ENCODE results near the gene QPRT. TPM values are rescaled to one million over a fixed set of nuclear protein-coding genes. Genes with fewer than 3 reads are reported as not detected.

The QPRT gene
- polyA plus RNA-seq, 1 of the 3 experiments (the other 2 are of a cell fraction) = 12.5 TPM

DNA sequence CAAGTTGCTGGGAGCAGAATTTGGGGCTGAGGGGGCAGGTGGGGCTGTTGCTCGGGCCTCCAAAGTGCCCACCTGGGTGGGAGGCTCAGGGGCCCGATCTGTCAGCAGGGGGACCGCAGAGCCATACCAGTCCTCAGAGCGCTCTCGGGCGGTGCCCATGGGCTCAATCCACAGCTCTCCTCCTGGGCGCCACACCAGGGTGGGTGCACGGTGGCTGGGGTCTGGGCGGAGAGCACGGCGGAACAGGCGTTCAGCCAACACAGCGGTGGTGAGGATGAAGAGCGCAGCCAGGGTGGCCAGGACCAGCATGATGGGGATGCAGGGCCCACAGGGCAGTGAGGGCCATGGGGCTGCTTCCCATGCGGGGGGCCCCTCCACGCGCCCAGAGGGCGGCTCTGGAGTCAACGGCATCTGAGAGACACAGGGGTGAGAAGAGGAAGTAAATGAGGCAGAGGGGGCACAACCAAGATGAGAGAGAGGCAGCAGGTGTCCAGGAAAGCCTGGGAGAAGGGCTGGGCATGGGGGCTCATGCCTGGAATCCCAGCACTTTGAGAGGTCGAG, 65.6 kb downstream of the QPRT start:
- no peak overlapping the region for H2AFZ ChIP-seq (ENCODE audit: low read depth)
- H3K9me2 ChIP-seq = no peaks in the 10 kb centered on the region
- H4K20me1 ChIP-seq (ENCODE audit: insufficient read depth) = no peaks in the 10 kb centered on the region
- DNase-seq = no peak
- POLR2A ChIA-PET = no interaction called here
- 81% methylated on average over 14 of the region's 20 CpGs for WGBS (ENCODE audit: low lambda C conversion rate)
- no peaks in the 10 kb centered on the region for H3F3A ChIP-seq (replicated peaks; ENCODE audit: insufficient read depth)
- H3K36me3 ChIP-seq (replicated peaks in 1 of 2; ENCODE audit: control insufficient read depth in 1 of 2, insufficient read depth in 2 of 2, low read length in 1 of 2) = no peaks in the 10 kb centered on the region
- no peaks in the 10 kb centered on the region for H3K4me1 ChIP-seq (ENCODE audit: control insufficient read depth in 1 of 2, insufficient read depth in 2 of 2, low read depth in 1 of 2, low read length in 1 of 2)
- no peaks in the 10 kb centered on the region for H3K27me3 ChIP-seq (ENCODE audit: insufficient read depth)
- CTCF ChIA-PET = no interaction called here
- H3K9me3 ChIP-seq = no peaks in the 10 kb centered on the region
- no peak overlapping the region for H3K4me2 ChIP-seq
- TF ChIP-seq SIN3A (IDR thresholded peaks at IDR 0.05; ENCODE audit: borderline replicate concordance, low read depth, low read length) = no peak
- no peak for TF ChIP-seq FOXM1 (IDR thresholded peaks at IDR 0.05; ENCODE audit: low read depth)
- no peak for TF ChIP-seq JUND (IDR thresholded peaks at IDR 0.05)
- no peak for TF ChIP-seq TAF1 (IDR thresholded peaks at IDR 0.05; ENCODE audit: borderline replicate concordance, low read depth, low read length)
- TF ChIP-seq, protein P1, sequence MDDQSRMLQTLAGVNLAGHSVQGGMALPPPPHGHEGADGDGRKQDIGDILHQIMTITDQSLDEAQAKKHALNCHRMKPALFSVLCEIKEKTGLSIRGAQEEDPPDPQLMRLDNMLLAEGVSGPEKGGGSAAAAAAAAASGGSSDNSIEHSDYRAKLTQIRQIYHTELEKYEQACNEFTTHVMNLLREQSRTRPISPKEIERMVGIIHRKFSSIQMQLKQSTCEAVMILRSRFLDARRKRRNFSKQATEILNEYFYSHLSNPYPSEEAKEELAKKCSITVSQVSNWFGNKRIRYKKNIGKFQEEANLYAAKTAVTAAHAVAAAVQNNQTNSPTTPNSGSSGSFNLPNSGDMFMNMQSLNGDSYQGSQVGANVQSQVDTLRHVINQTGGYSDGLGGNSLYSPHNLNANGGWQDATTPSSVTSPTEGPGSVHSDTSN (IDR thresholded peaks at IDR 0.05) = no peak
- no peak for TF ChIP-seq ELF1 (IDR thresholded peaks at IDR 0.05)
- TF ChIP-seq TEAD4 (IDR thresholded peaks at IDR 0.05; ENCODE audit: borderline replicate concordance, insufficient read depth) = no peak
- no peak for TF ChIP-seq FOXJ3 (CRISPR knock-in tag; IDR thresholded peaks at IDR 0.05)
- no peak for TF ChIP-seq NFIC (IDR thresholded peaks at IDR 0.05; ENCODE audit: borderline replicate concordance)
- no peak for TF ChIP-seq RFX5 (IDR thresholded peaks at IDR 0.05; ENCODE audit: low read length)
- no peak for TF ChIP-seq CHD2 (IDR thresholded peaks at IDR 0.05; ENCODE audit: low read length, partially characterized antibody)
- TF ChIP-seq RXRA (IDR thresholded peaks at IDR 0.05; ENCODE audit: borderline replicate concordance, low read depth) = no peak
- TF ChIP-seq, protein P2, sequence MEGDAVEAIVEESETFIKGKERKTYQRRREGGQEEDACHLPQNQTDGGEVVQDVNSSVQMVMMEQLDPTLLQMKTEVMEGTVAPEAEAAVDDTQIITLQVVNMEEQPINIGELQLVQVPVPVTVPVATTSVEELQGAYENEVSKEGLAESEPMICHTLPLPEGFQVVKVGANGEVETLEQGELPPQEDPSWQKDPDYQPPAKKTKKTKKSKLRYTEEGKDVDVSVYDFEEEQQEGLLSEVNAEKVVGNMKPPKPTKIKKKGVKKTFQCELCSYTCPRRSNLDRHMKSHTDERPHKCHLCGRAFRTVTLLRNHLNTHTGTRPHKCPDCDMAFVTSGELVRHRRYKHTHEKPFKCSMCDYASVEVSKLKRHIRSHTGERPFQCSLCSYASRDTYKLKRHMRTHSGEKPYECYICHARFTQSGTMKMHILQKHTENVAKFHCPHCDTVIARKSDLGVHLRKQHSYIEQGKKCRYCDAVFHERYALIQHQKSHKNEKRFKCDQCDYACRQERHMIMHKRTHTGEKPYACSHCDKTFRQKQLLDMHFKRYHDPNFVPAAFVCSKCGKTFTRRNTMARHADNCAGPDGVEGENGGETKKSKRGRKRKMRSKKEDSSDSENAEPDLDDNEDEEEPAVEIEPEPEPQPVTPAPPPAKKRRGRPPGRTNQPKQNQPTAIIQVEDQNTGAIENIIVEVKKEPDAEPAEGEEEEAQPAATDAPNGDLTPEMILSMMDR (IDR thresholded peaks at IDR 0.05) = no peak
- TF ChIP-seq POLR2AphosphoS5 (IDR thresholded peaks at IDR 0.05; ENCODE audit: low read depth, low read length) = no peak
- TF ChIP-seq, protein P3, sequence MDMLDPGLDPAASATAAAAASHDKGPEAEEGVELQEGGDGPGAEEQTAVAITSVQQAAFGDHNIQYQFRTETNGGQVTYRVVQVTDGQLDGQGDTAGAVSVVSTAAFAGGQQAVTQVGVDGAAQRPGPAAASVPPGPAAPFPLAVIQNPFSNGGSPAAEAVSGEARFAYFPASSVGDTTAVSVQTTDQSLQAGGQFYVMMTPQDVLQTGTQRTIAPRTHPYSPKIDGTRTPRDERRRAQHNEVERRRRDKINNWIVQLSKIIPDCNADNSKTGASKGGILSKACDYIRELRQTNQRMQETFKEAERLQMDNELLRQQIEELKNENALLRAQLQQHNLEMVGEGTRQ (IDR thresholded peaks at IDR 0.05; ENCODE audit: borderline replicate concordance, low read depth, low read length) = no peak
- TF ChIP-seq, protein P4, sequence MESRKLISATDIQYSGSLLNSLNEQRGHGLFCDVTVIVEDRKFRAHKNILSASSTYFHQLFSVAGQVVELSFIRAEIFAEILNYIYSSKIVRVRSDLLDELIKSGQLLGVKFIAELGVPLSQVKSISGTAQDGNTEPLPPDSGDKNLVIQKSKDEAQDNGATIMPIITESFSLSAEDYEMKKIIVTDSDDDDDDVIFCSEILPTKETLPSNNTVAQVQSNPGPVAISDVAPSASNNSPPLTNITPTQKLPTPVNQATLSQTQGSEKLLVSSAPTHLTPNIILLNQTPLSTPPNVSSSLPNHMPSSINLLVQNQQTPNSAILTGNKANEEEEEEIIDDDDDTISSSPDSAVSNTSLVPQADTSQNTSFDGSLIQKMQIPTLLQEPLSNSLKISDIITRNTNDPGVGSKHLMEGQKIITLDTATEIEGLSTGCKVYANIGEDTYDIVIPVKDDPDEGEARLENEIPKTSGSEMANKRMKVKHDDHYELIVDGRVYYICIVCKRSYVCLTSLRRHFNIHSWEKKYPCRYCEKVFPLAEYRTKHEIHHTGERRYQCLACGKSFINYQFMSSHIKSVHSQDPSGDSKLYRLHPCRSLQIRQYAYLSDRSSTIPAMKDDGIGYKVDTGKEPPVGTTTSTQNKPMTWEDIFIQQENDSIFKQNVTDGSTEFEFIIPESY (IDR thresholded peaks at IDR 0.05; ENCODE audit: borderline replicate concordance, low read depth) = no peak
- TF ChIP-seq RCOR1 (IDR thresholded peaks at IDR 0.05; ENCODE audit: low read length) = no peak
- no peak overlapping the region for H3K27ac ChIP-seq (ENCODE audit: low read depth in 2 of 2, low read length in 1 of 2)
- no peaks in the 10 kb centered on the region for H3K79me2 ChIP-seq (ENCODE audit: insufficient read depth)
- H3K4me3 ChIP-seq (ENCODE audit: low read depth in 2 of 2, low read length in 1 of 2) = no peak overlapping the region
- H3K9ac ChIP-seq = no peak overlapping the region

Data from SK-N-SH (cell line).